ENCODE data around the gene PRDM16. TPM values are rescaled to one million over a fixed set of nuclear protein-coding genes. Genes with fewer than 3 reads are reported as not detected.

PRDM16 gene
- total RNA-seq, 2 donors from 2014 or later, result 0.79 to 6.1 TPM

DNA sequence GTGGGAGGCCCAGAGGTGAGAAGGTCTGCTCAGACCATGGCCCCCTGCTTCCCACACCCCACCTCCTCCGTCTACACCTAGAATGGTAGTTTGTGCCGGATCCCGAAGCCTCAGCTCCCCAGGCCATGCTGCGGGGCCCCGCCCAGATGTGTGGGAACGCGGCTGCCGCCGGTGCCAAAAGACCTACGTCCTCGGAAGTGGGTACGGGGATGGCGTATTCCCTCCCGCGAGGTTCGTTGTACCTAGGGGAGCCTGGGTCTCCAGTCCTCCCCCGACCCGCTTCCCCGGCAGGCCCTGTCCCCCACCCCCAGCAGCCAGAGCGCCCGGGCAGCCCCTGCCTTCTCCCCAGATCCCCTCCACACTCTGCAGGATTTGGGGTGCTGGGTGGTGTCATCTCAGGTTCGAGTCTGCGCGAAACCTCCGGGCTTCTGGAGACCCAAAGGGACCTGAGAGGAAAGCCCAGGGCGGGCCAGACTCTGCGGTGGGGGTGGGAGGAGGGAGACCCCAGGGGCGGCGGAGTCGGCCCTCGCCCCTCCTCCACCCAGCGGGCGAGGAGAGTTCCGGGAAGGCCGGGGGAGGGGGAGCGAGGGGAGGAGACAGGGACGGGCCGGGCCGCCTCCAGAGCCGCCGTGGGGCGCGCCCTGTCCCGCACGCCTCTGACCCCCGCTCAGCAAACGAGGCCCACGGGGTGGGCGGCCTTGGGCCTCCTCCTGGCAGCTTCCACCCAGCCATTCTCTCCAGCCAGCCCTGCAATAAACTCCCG is 6.2 kb upstream of the PRDM16 start:
- Histone ChIP-seq H3K4me1 (no peaks in the 10 kb centered on the region), H3K4me3 (no peak overlapping the region), H3K36me3 (no peaks in the 10 kb centered on the region), H3K9me3 (no peaks in the 10 kb centered on the region), H3K27me3 (peaks cover 67% of the 10 kb centered on the region), H3K27ac (no peak overlapping the region), H3K9ac (ENCODE audit: low read depth in 2 of 2, low read length in 2 of 2) (no peak overlapping the region)
- intact Hi-C loops (cut with DNase I), result loop anchor here (5.0 to 10.0 kb wide), 2 partner anchors 222 to 345 kb away; no protein-coding TSS in a partner anchor
- DNase-seq, result no peak
- TF ChIP-seq, protein P1, sequence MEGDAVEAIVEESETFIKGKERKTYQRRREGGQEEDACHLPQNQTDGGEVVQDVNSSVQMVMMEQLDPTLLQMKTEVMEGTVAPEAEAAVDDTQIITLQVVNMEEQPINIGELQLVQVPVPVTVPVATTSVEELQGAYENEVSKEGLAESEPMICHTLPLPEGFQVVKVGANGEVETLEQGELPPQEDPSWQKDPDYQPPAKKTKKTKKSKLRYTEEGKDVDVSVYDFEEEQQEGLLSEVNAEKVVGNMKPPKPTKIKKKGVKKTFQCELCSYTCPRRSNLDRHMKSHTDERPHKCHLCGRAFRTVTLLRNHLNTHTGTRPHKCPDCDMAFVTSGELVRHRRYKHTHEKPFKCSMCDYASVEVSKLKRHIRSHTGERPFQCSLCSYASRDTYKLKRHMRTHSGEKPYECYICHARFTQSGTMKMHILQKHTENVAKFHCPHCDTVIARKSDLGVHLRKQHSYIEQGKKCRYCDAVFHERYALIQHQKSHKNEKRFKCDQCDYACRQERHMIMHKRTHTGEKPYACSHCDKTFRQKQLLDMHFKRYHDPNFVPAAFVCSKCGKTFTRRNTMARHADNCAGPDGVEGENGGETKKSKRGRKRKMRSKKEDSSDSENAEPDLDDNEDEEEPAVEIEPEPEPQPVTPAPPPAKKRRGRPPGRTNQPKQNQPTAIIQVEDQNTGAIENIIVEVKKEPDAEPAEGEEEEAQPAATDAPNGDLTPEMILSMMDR (IDR thresholded peaks at IDR 0.05), result no peak

DNA sequence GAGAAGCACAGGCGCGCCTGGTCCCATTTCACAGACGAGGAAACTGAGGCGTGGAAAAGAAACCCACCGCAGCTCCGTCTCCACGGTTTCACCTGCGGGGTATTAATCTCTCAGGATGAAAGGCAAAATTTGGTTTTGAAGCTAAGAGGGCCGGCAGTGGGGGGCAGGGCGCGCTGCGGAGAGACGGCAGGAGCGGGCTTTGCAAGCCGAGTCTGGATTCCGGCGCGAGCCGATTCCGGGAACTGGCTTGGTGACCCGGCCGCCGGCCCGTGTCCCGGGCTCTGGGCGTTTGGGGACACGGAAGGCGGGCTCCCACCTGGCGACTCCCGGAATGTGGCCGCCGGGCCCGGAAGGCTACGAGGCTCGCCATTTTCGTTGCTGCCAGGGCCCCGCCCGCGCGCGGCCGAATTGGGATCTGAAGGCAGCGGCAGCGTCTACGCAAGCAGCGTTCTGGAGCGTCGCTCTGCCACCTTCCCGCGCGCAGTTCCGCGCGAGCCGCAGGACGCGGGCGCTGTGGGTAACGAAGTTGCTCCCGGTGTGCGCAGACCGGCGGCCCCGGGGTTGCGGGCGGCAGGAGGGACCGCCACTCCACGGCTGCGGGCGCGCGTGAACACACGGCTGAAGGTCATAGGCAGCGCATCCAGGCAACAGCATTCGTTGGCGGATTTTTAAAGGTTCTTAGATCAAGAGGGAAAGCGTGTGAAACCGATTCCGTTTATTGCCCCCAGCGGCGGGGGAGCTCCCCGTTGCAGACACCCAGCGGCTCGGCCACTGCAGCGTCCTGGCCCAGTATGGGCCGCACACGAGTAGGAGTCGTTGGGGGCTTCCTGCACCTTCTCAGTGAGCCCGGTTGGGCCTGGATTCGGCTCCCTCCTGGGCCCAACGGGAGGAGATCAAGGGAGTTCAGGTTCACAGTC is 5.4 kb upstream of the PRDM16 start:
- intact Hi-C loops (cut with DNase I), result loop anchor here (5.0 to 10.0 kb wide), 2 partner anchors 221 to 344 kb away; no protein-coding TSS in a partner anchor
- H3K36me3 ChIP-seq, result no peaks in the 10 kb centered on the region
- H3K9ac ChIP-seq (ENCODE audit: low read depth in 2 of 2, low read length in 2 of 2), result no peak overlapping the region
- no peak overlapping the region for H3K27ac ChIP-seq
- peaks cover 75% of the 10 kb centered on the region for H3K27me3 ChIP-seq
- no peak for DNase-seq
- no peaks in the 10 kb centered on the region for H3K4me1 ChIP-seq
- H3K4me3 ChIP-seq, result no peak overlapping the region
- TF ChIP-seq, protein P1 (IDR thresholded peaks at IDR 0.05), result no peak
- H3K9me3 ChIP-seq, result no peaks in the 10 kb centered on the region

DNA sequence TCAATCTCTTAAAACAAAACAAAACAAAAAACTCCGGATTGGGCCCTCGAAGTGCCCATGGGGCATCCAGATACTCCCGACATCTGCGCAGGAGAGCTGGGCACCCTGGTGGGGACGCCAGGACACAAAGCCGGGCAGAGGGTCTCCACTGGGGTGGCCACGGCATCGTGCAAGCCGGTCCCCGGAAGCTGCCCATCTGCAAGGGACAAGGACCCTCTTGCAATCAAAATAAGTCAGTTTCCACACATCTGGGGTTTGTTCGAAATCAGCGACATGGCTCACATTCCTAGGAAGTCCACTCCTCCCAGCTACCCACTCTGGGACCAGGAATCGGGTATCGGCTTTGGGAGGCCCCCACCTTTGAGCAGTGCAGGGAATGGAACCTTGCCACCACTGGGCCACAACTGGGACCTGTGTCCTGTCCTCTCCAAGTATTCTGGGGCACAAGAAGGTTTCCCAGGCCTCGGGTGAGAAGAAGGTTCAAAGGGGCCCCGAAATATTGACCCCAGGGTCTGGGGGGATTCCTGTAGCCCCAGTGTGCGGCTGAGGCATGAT is 4.6 kb upstream of the PRDM16 start:
- peaks cover 78% of the 10 kb centered on the region for H3K27me3 ChIP-seq
- TF ChIP-seq, protein P1 (IDR thresholded peaks at IDR 0.05), result no peak
- no peaks in the 10 kb centered on the region for H3K36me3 ChIP-seq
- H3K9me3 ChIP-seq, result no peaks in the 10 kb centered on the region
- no peak overlapping the region for H3K9ac ChIP-seq (ENCODE audit: low read depth in 2 of 2, low read length in 2 of 2)
- DNase-seq, result no peak
- intact Hi-C loops (cut with DNase I), result loop anchor here (5.0 to 10.0 kb wide), 2 partner anchors 220 to 343 kb away; no protein-coding TSS in a partner anchor
- H3K27ac ChIP-seq, result no peak overlapping the region
- no peaks in the 10 kb centered on the region for H3K4me1 ChIP-seq
- H3K4me3 ChIP-seq, result no peak overlapping the region

DNA sequence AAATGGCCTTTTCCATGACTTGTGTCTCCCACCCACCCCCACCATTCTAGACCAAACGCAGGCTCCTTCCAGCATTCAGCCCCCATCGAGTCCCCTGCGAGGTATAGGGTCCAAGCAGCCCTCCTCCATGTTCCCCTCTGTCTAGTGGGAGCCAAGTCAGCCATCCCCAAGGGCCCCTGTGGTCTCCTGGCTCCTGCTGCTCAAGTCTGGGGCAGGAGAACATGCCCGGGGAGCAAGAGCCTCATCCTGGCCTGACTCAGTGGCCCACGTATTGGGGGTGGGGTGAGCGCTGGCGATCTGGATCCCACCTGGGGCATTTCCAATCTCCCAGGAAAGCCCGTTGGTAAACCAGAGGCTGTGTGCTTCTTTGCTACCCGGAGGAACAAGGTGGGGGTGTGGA is 4.1 kb upstream of the PRDM16 start:
- Histone ChIP-seq H3K9ac (ENCODE audit: low read depth in 2 of 2, low read length in 2 of 2) (no peak overlapping the region), H3K4me3 (no peak overlapping the region), H3K4me1 (no peaks in the 10 kb centered on the region), H3K36me3 (no peaks in the 10 kb centered on the region), H3K9me3 (no peaks in the 10 kb centered on the region), H3K27me3 (peaks cover 81% of the 10 kb centered on the region), H3K27ac (no peak overlapping the region)
- intact Hi-C loops (cut with DNase I), result loop anchor here (5.0 to 10.0 kb wide), 2 partner anchors 220 to 342 kb away; no protein-coding TSS in a partner anchor
- TF ChIP-seq, protein P1 (IDR thresholded peaks at IDR 0.05), result no peak
- no peak for DNase-seq

DNA sequence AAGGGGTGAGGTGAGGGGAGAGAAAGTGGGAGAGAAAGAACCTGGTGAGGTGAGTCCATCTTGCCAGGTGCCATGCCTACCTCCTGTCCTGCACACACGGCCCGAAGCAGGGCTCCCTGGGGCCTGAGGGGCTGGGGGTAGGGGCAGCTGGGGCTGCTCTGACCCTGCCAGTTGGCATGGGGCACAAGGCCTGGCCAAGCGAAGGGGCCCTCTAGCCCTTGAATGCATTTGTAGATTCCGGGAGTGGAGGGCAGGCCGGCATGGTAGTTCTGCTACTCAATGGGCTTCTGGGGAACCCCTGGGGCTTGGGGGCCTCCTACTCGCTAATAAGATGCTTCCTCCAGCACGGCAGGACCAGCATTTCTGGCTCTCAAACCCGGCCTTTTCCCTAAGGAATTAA is 3.6 kb upstream of the PRDM16 start:
- Histone ChIP-seq H3K27me3 (peaks cover 82% of the 10 kb centered on the region), H3K9ac (ENCODE audit: low read depth in 2 of 2, low read length in 2 of 2) (no peak overlapping the region), H3K4me3 (no peak overlapping the region), H3K9me3 (no peaks in the 10 kb centered on the region), H3K27ac (no peak overlapping the region), H3K4me1 (no peaks in the 10 kb centered on the region), H3K36me3 (no peaks in the 10 kb centered on the region)
- intact Hi-C loops (cut with DNase I), result loop anchor here (10.0 kb wide), 1 partner anchor 219 kb away; no protein-coding TSS in a partner anchor
- no peak for DNase-seq
- TF ChIP-seq, protein P1 (IDR thresholded peaks at IDR 0.05), result no peak

All from colonic mucosa (tissue), 4 donors.